GM12874 (cell line): ENCODE results near the gene NID2.

Experiments used
- TF ChIP-seq, protein P1 (sequence below): IDR thresholded peaks from 2 replicates; pipeline ENCODE4 v1.5.1; 2011; ENCODE audit warnings: low read depth, mild to moderate bottlenecking, control low read depth, low read length, moderate library complexity; ENCODE audit not compliant: insufficient read depth

Gene NID2

DNA sequence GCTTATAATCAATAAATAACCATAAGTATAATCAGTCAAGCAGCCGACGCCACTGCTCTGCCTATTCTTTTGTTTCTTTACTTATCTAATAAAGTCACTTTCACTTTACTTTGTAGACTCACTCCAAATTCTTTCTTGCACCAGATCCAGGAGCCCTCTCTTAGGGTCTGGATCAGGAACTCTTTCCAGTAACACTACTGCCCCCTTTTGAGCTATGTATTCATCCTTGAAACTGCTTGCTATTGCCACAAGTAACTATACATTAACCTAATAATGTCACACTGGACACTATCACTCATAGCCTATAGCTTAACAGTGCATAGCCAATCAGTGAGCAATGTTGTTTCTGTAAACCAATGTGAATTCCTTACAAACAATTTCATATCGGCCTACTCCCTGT is 2.8 kb upstream of the NID2 start:
- TF ChIP-seq, protein P1, sequence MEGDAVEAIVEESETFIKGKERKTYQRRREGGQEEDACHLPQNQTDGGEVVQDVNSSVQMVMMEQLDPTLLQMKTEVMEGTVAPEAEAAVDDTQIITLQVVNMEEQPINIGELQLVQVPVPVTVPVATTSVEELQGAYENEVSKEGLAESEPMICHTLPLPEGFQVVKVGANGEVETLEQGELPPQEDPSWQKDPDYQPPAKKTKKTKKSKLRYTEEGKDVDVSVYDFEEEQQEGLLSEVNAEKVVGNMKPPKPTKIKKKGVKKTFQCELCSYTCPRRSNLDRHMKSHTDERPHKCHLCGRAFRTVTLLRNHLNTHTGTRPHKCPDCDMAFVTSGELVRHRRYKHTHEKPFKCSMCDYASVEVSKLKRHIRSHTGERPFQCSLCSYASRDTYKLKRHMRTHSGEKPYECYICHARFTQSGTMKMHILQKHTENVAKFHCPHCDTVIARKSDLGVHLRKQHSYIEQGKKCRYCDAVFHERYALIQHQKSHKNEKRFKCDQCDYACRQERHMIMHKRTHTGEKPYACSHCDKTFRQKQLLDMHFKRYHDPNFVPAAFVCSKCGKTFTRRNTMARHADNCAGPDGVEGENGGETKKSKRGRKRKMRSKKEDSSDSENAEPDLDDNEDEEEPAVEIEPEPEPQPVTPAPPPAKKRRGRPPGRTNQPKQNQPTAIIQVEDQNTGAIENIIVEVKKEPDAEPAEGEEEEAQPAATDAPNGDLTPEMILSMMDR: no peak

- TF ChIP-seq, protein P1: no peak
Measured at GRCh38 chr14:52070051-52070431, 1.2 kb upstream of the NID2 start.

GRCh38 chr14:52069307-52070050 is 620 bp upstream of the NID2 start:
- TF ChIP-seq, protein P1: no peak

DNA sequence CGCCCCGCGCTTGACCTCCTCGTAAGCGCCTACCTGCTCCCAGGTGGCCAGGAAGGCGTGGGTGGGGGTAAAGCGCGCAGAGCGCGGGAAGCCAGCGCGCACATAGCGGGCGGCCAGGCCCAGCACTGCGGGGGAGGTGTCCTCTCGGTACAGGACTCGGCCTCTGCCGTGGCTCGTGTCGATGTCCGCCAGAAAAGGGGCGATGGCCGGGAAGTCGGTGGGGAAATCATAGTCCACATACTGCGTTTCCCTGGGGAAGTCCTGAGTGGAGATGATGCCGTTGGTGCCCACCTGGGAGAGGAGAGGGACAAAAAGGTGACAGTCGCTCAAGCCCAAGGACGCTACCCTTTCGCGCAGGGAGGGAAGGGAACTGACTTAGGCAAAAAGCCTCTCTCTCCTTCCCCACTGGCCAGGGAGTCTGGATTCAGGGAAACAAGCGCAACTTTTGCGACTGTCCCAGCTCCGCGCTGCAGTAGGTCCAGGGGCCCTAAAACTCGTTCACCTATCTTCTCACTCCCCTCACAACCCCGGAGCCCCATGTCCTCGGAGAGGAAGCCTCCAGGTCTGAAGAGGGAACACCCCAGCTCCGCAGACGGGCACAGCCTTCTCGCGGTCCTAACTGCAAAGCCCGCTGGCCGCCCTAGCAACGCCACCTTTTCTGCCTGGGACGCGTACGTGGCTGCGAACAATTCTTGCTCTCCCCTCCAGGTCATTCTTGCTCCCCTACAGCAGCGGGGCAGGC is 815 bp downstream of the NID2 start:
- TF ChIP-seq, protein P1: no peak

DNA sequence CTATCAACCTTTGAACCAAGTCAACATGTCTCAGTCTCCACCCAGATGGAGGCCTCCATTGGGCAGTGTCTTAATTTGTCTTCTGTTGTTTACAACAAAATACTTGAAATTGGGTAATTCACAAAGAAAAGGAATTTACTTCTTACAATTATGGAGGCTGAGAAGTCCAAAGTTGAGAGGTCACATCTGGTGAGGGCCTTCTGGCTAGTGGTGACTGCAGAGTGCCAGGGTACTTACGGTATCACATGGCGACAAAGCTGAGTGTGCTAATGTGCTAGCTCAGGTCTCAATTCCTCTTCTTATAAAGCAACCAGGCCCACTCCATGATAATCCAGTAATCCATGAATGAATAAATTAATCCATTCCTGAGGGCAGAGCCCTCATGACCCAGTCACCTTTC is 4.7 kb downstream of the NID2 start:
- TF ChIP-seq, protein P1: no peak

DNA sequence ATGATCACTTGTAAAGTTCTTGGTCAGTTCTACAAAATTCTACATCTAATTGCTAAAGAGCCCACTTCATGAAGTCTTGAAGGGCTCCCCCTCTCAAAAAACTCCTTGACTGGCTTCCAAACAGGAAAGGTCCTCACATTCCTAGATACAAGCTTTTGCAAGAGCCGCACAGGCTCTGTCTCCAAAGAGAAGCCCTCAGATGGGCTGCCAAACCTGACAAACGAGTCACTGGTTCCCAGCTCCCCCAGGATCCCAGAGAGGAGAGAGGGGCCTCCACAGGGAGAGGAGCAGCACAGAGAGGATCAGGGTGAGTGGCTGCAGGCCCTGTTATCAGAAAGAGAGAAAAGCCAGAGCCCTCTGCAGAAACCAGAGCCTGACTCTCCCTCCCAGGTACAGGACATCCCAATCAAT is 5.8 kb downstream of the NID2 start:
- TF ChIP-seq, protein P1: no peak

- TF ChIP-seq, protein P1: no peak
Measured at GRCh38 chr14:52061890-52062289, 7.0 kb downstream of the NID2 start.
